GM19035 (cell line): ENCODE data around the gene WNT3A.
A peak's percentile ranks its signal among the peaks of the same experiment; 100 is the strongest.

ENCODE experiments used
- ATAC-seq: cut with Tn5 transposase; IDR thresholded peaks from one replicate; pipeline ENCODE4 v1.9.1; 2021; ENCODE audit not compliant: unreplicated experiment

The WNT3A gene

DNA sequence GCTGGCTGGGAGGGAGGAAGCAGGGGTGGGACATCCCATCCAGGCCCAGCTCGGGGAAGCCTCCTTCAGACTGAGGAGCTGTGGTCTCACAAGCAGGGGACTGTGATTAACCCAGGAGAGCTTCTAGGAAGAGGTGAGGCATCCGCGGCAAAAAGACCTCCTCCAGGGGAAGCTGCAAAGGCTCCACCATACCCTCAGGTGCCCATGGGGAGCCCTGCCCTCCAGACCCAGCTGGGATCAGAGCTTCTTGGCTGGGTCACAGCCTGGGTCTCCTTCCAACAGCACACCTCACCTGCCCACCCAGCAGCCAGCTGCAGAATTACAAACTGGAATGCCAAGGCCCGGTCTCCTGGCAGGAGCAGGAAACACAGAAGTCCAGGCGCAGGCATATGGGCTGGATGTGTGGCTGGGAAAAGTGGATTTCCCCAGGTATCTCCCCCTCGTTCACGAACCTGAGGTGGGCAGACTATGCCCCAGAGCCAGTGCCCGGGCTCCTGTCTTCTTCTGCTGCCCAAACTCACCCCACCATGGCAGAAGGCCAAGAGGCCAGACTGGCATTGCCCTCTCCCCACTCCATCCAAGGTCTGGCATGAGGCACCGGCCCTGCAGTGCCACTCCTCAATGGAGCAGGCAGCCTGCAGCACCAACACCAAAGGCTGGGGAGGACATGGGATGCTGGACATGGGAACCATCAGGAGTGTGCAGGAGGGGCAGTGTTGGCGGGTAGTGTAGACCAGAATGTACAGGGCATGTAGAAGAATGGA is 60.3 kb downstream of the WNT3A start:
- no peak for ATAC-seq

DNA sequence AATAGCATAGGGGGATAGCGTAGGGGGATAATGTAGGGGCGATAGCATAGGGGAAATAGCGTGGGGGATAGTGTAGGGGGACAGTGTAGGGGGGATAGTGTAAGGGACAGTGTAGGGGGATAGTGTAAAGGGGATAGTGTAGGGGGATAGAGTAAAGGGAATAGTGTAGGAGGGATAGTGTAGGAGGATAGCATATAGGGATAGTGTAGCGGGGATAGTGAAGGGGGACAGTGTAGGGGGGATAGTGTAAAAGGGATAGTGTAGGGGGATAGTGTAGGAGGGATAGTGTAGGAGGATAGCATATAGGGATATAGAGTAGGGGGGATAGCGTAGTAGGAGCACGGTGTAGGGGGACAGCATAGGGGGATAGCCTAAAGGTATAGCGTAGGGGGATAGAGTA is 61.6 kb downstream of the WNT3A start:
- ATAC-seq, result no peak

DNA sequence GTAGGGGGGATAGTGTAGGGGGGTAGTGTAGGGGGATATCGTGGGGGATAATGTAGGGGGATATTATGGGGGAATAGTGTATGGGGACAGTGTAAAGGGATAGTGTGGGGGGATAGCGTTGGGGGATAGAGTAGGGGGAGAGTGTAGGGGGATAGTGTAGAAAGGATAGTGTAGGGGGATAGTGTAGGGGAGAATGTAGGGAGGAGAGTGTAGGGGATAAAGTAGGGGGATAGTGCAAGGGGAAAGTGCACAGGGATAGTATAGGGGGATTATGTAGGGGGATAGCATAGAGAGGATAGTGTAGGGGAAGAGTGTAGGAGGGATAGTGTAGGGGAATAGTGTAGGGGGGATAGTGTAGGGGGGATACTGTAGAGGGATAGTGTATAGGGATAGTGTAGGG is 63.4 kb downstream of the WNT3A start:
- no peak for ATAC-seq

DNA sequence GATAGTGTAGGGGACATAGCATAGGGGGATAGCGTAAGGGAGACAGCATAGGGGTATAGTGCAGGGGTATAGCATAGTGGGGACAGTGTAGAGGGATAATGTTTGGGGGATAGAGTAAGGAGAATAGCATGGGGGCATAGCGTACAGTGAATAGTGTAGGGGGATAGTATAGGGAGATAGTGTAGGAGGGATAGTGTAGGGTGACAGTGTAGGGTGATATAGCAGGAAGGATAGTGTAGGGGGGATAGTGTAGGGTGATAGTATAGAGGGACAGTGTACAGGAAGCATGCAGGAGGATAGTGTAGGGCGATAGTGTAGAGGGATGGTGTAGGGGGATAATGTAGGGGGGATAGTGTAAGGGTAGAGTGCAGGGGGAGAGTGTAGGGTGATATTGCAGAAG is 64.1 kb downstream of the WNT3A start:
- ATAC-seq, result no peak

DNA sequence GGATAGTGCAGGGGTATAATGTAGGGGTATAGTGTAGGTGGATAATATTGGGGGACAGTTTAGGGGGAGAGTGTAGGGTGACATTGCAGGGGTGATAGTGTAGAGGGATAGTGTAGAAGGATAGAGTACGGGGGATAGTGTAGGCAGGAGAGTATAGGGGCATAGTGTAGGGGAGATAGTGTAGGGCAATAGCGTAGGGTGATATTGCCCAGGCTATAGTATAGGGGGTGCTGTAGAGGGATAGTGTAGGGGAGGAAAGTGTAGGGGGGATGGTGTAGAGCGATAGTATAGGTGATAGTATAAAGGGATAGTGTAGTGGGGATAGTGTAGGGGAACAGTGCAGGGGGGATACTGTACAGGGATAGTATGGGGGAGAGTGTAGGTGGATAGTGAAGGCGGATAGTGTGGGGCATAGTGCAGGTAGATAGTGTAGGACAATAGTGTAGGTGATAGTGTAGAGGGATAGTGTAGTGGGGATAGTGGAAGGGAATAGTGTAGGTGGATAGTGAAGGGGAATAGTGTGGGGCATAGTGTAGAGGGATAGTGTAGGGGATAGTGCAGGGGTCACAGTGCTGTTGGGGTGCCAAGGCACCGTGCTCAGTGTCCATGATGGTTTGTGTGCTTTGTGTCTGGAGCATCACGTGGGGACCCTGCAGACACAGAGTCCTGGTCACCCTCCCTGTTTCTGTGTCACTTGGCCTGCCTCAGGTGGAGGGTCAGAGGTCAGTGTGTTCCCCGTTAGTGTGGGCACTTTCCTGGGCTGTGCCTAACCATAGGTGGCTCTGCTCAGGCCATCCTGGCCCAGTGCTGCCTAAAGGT is 65.2 kb downstream of the WNT3A start:
- no peak for ATAC-seq

DNA sequence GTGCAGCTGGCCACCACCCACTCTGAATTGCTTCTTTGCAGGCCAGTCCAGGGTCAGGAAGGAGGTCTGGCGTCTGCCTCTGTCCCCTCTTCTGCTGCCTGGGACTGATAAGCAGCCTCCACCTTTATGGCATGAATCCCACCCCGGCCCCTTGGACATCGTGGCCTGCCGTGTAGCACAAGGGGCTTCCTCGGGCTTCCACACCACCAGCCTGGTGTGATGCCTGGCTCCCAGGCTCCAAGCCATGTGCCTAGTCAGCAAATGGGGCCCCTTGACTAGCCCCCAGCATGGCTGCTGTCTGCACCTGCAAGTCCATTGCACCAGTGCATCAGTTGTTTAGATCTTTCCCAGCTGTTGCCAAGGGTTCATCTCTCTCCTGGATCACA is 65.9 kb downstream of the WNT3A start:
- no peak for ATAC-seq

DNA sequence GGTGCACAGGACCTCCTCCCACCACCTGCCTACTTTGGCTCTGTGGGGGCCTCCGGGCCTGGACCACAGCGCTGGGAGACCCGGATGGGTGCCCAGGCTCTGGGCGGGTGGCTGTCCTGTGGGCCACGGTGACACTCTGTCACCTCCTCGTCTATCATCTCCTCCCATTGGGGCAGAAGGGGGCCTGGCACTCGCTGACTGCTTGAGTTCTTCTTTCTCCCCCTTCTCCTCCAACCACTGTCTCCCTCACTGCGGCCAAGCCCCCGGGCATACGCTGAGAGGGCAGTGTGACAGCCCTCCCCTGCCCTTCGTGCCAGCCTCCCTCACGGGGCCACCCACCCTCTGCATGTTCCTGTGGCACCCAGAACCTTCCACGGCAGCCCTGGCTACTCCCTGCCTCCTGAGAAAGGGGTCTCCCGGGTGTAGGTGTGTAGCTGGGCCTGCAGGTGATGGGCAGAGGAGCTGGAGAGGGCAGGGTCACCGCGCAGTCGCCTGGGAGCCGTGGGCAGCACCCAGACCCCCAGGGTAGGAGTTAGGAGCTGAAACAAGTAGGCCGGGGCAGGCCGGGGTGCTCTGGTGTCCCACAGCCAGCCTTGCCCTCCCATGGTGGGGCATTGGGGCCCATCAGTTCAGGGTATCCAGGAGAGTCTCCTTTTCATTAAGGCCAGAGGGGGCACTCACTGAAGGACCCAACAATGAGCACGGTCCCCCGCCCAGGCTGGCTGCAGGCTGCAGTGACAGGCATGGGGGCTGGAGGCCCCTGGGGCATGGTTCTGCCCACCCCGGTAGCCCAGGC is 66.5 kb downstream of the WNT3A start:
- no peak for ATAC-seq

DNA sequence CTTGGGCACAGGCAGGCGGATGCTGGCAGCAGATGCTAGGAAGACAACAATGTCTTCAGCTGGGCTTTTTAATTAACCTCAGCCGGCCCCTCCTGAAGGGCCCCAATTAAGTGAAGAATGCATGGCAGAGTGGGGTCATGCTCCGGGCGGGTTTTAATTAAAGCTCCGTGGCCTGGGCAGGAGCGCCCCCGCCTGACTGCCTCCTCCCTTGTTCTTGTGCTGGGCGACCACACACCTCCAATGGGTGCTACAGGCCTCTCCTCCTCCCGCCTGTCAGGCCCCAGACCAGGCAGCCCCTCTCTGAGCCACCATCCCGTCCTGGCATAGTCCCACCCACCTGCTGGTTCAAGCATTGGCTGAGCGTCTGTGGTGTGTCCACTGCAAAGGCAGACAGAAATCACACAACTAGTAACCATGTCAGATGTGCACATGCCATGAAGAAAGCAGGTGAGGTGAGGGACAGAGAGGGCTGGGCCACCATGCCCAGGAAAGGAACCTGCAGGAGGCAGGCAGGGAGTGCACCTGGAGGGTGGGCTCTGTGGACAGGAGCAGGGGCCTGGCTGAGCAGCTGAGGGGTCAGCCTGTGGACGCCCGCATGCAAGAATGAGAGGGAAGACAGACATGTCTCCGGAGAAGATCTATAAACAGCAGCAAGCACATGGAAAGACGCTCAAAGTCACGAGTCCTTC is 67.2 kb downstream of the WNT3A start:
- no peak for ATAC-seq

DNA sequence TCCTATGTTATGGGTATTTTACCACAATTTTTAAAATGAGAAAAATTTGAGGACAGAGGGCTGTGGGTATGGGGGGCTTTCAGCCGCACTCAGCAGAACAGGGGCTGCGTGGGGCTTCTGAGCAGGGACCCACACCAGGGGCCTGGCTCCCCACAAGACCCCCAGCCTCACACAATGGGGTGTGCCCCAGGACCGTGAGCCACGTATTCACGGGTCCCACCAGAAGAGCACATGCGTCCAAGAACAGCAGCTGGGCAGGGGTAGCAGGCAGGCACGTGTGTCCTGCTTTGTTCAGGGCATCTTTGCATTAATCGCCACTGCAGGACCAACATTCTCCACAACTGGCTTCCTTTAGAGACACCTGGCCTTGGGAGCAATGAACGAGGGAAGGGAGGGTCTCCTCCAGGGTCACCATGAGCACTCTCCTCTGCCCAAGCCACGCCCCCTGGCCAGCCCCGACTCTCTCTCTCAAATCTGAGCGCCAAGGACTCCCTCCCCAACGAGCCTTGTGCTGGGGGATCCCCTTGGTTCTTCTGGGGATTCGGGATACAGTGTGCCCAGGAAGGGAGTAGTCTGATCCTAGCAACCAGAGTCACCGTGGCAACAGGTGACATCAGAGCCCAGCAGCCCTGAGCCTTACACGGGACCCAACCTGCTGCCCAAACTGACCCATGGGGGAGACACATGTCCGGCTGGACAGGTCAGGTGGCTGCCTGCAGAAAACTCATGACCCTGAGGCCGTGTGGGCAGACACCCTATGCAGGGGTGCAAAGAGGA is 68.3 kb downstream of the WNT3A start:
- ATAC-seq, result no peak

DNA sequence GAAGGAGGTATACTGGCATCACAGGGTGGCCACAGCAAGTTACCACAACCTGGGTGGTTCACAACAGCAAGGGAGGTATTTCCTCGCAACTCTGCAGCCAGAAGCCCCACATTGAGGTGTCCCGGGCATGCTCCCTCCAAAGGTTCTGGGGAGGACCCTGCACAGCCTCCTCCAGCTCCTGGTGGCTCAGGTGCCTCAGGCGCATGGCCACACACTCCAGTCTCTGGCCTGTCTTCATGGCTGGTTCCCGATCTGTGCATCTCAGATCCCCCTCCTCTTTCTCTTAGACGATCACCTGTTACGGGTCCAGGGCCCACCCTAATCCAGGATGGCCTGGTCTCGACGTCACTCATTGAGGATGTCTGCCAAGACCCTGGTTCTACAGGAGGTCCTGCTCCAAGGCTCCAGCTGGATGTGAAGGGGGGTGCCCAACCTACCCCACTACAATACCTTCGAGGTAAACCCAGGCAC is 69.0 kb downstream of the WNT3A start:
- no peak for ATAC-seq

DNA sequence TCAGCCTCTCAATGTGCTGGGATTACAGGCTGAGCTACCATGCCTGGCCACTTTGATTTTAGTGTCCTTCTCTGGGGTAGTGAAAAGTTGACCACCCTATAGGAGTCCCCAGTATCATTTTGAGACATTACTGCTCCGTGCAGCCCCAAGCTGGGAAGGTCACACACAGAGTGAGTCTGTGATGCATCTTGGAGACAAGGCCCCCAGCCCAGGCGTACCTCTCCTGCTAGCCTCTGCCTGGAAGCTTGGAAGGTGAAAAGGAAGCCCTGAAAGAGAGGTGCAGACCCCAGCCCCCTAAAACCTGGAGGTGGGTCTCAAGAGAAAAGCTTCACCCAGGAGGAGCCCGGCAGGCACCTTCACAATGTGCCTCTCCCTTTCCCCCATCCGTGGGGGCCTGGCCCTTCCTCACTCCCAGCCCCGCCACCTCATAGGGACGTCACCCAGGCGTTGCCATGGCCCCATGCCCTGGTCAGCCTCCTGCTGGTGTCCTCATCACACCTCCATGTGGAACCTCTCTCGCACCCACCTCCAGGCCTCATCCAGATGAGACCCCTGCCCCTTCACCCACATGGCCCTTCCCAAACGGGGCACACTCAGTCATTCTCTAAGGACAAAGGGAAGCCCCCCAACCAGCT is 70.1 kb downstream of the WNT3A start:
- no peak for ATAC-seq

DNA sequence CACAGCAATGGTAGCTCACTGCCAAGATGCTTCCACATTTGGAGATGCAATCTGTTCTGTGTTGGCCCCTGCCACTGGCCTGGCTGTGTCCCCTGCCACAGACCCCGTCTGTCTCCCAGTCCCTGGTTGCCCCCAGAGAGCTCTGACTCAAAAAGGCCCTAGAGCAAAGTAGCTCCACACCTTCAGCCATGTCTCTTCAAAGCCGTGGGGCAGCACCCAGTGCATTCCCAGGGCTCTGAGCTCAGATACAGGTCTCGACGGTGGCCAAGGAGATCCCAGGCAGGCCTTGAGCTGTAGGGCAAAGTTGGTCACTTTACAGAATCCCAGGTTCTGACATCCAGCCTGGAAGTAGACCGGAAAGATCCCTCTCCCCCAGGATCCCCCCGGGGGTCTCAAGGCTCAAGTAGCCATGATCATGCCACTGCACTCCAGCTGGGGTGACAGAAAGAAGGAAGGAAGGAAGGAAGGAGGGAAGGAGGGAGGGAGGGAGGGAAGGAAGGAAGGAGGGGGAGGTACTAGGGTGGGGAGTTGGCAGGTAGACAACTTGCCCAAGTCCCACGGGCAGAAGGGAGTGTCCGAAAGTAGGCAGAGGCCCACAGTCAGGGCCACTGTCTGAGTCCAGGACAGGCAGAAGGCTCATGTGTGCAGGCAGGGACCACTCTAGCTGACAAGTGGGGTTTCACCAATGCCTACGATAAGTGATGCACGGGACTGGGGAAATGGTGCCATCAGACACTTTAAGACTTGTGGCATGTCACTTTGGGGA is 71.0 kb downstream of the WNT3A start:
- ATAC-seq, result no peak

DNA sequence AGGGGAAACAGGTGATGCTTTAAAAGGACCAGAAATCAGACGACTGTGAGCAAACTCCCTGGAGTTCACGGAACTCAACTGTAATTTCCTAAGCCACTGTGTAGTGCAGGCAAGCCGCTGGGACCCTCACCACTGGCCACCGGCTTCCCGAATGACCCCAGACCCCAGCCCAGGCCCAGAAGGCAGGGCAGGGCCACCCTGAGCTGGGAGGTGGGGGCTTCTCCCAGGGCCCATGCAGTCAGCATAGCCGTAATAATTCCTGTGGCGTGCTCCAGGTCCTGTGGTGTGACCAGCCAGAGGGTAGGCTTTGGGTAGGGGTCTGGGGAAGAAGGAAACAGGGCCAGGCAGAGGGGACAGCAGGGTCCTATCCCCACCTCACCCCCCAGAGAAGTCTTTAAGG is 72.2 kb downstream of the WNT3A start:
- no peak for ATAC-seq

DNA sequence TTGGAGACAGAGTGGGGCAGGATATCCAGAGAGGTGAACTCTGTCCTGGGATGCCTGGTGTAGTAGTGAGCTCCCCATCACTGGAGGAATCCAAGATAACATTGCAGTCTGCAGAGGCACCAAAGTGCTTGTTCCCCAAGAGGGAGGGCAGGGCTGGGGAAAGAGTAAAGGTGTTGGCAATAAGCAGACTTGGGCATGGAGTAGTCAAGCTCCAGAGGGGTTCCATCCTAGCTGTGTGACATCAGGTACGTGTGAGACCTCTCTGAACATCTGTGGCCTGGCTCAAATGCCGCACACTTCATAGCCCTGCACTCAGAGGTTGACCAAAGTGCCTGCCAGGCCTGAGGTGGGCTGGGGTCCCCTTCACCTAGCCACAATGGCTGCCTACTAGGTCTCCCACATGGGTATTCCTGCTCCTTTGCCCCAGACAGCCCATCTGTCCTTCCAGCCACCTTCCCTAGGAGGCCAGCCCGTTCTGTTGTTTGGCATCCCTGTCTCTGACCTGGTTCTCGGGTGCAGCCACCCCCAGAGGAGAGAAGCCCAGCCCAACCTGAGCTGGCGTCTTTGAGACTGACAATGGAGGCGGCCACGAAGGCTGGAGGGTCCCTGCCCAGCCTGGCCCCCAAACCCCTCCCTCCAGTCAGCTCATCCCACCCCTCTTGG is 72.9 kb downstream of the WNT3A start:
- ATAC-seq, result no peak

DNA sequence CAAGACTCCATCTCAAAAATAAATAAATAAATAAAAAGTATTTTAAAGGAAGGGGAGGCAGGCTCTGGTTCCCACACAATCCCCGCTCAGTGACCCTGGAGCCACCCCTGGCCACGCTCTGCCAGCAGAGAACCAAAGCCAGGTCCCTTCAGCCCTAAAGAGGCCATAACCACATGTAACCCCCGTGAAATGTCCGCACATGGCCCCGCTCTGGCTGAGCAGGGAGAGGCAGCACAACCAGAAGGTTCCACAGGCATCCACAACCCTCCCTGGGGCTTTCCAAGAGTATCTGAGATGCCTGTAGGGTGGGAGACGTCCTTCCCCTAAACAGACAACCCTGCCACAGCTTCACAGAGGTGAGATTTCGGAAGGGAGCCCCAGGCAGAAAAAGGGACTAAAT is 74.3 kb downstream of the WNT3A start:
- no peak for ATAC-seq

DNA sequence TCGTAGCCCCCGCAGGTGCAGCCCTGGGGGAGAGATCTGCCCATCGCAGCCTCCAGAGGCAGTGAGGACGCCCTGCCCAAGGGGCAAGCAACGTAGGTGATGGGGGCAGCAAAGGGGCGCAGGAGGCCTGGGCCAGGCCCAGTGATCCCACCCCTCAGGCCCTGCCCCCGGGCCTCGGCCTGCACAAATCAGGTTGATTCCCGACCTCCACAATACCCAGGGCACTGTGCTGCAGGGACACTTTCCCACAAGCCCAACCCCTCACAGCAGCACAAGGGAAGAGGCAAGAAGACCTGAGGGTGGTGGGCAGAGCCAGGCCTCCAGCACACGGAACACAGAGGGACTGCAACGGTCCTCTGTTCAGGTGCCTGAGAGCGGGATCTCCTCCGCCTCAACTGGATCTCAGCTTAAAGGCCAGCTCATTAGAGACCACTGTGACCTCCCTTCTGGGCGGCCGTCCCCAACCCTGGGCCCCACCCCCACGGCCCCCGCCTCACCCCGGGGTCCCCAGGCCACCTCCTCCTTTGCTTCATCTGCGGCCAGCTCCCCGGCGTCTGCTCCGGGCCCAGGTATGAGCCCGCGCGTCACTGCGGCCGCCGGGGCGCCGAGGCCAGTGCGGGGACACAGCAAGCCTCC is 74.9 kb downstream of the WNT3A start:
- ATAC-seq, result peak; percentile 7

DNA sequence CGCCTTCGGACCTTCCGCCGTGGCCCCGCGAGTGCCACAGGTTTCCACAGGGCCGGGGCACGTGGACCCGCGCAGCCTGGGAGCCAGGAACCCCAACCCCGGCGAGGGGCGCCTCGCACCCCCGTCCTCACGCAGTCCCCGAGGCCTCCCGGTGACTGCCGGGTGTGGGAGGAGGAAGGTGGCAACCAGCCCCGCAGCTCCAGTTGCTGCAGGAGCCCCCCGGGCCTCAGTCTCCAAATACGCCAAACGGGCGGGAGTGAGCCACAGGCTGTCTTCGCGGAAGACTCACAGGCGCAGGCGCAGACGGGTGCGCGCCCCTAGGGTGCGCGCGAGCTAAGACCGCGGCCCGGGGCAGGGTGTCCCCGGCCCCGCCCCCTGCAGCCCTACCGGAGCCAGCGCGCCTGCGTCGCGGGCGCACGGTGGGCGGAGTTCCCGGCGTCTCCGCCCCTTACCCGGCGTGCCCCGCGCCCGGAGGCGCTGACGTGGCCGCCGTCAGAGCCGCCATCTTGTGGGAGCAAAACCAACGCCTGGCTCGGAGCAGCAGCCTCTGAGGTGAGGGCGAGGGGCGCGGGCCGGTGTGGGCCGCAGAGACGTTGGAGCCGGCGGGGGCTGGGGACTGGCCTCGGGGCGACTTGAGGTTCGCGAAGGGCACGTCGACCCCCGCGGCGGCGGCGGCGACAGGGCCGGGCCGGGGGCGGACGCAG is 75.6 kb downstream of the WNT3A start, which contains the start of gene ARF1:
Gene ARF1, plus strand, starts transcription at position 495 of the 704 bp plus-strand sequence. CDS start 14,407 bp downstream, outside the sequence.
- peak; percentile 76 for ATAC-seq
